IPS-18a (cell line): Measurements from ENCODE around the gene GABRB2.

ENCODE experiments used
- H3K27ac ChIP-seq: one replicate; pipeline ENCODE4 v1.5.1; 2013; ENCODE audit warnings: low read length
- H3K27me3 ChIP-seq: one replicate; pipeline ENCODE4 v1.6.1; 2013; ENCODE audit warnings: mild to moderate bottlenecking, low read length; ENCODE audit not compliant: control insufficient read depth, insufficient read depth
- H3K36me3 ChIP-seq: one replicate; pipeline ENCODE4 v1.6.1; 2013; ENCODE audit warnings: low read depth, low read length; ENCODE audit not compliant: control insufficient read depth
- H3K4me1 ChIP-seq: one replicate; pipeline ENCODE4 v1.6.1; 2013; ENCODE audit warnings: low read depth, low read length; ENCODE audit not compliant: control insufficient read depth
- H3K4me3 ChIP-seq: one replicate; pipeline ENCODE4 v1.5.1; 2013; ENCODE audit warnings: low read length
- H3K9ac ChIP-seq: one replicate; pipeline ENCODE4 v1.6.1; 2013; ENCODE audit warnings: mild to moderate bottlenecking, low read length, moderate library complexity
- H3K9me3 ChIP-seq: one replicate; pipeline ENCODE4 v1.6.1; 2013; ENCODE audit warnings: low read depth, low read length; ENCODE audit not compliant: control insufficient read depth

GABRB2 gene

DNA sequence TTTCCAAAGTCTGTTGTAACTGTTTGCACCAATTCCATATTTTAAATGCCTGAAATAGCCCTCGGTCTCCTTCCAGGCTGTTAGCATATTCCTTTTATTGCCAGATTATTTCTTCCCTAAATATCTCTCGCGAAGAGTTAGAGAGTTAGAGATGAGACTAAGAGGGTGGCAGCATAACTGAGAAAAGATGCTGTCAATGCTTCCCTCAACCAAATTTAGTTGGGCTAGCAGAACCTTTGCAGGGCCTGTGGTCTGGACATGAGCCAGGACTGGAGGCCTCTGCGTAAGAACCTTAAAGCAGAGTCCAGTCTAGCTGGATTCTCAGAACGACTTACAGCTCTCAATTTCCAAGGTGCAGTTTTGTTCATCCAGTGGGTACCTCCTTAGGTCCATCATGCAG is 135.9 kb downstream of the GABRB2 start:
- no peak overlapping the region for H3K27ac ChIP-seq
- H3K36me3 ChIP-seq, result no peaks in the 10 kb centered on the region
- H3K9me3 ChIP-seq, result no peaks in the 10 kb centered on the region
- no peak overlapping the region for H3K9ac ChIP-seq
- no peaks in the 10 kb centered on the region for H3K4me1 ChIP-seq
- H3K4me3 ChIP-seq, result no peak overlapping the region
- H3K27me3 ChIP-seq, result no peaks in the 10 kb centered on the region

- Histone ChIP-seq H3K27ac (no peak overlapping the region), H3K9ac (no peak overlapping the region), H3K36me3 (no peaks in the 10 kb centered on the region), H3K4me1 (no peaks in the 10 kb centered on the region), H3K4me3 (no peak overlapping the region), H3K27me3 (no peaks in the 10 kb centered on the region), H3K9me3 (no peaks in the 10 kb centered on the region)
Observed at GRCh38 chr5:161409471-161409870, 137.1 kb downstream of the GABRB2 start.

DNA sequence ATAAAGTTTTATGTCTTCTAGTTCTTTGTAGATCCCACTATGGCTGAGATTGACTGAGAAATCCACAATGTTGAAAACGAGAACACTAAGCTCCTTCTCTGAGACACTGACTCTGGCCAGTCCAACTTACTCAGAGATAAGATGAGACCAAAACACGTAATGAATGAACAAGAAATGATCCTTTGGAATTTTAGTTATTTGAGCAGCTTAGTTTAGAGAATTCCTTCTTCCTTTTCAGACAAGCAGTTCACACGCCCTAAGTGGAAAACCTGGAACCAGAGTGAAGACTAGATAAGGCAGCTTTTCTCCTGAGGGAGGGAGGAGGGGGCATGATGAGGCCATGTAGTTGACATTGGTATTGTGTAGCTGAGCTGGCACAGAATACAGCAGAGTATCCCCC is 139.6 kb downstream of the GABRB2 start:
- Histone ChIP-seq H3K27ac (no peak overlapping the region), H3K36me3 (no peaks in the 10 kb centered on the region), H3K9me3 (no peaks in the 10 kb centered on the region), H3K4me3 (no peak overlapping the region), H3K9ac (no peak overlapping the region), H3K27me3 (no peaks in the 10 kb centered on the region), H3K4me1 (no peaks in the 10 kb centered on the region)

GRCh38 chr5:161403996-161404395 is 142.5 kb downstream of the GABRB2 start:
- H3K27me3 ChIP-seq, result no peaks in the 10 kb centered on the region
- H3K4me1 ChIP-seq, result no peaks in the 10 kb centered on the region
- no peak overlapping the region for H3K27ac ChIP-seq
- H3K4me3 ChIP-seq, result no peak overlapping the region
- no peak overlapping the region for H3K9ac ChIP-seq
- no peaks in the 10 kb centered on the region for H3K36me3 ChIP-seq
- no peaks in the 10 kb centered on the region for H3K9me3 ChIP-seq

- Histone ChIP-seq H3K27me3 (no peaks in the 10 kb centered on the region), H3K4me1 (no peaks in the 10 kb centered on the region), H3K36me3 (no peaks in the 10 kb centered on the region), H3K27ac (no peak overlapping the region), H3K4me3 (no peak overlapping the region), H3K9ac (no peak overlapping the region), H3K9me3 (no peaks in the 10 kb centered on the region)
Observed at GRCh38 chr5:161403121-161403520, 143.4 kb downstream of the GABRB2 start.

GRCh38 chr5:161400583-161400982 is 145.9 kb downstream of the GABRB2 start:
- no peaks in the 10 kb centered on the region for H3K4me1 ChIP-seq
- no peaks in the 10 kb centered on the region for H3K9me3 ChIP-seq
- H3K36me3 ChIP-seq, result no peaks in the 10 kb centered on the region
- no peak overlapping the region for H3K27ac ChIP-seq
- no peaks in the 10 kb centered on the region for H3K27me3 ChIP-seq
- H3K4me3 ChIP-seq, result no peak overlapping the region
- H3K9ac ChIP-seq, result no peak overlapping the region

DNA sequence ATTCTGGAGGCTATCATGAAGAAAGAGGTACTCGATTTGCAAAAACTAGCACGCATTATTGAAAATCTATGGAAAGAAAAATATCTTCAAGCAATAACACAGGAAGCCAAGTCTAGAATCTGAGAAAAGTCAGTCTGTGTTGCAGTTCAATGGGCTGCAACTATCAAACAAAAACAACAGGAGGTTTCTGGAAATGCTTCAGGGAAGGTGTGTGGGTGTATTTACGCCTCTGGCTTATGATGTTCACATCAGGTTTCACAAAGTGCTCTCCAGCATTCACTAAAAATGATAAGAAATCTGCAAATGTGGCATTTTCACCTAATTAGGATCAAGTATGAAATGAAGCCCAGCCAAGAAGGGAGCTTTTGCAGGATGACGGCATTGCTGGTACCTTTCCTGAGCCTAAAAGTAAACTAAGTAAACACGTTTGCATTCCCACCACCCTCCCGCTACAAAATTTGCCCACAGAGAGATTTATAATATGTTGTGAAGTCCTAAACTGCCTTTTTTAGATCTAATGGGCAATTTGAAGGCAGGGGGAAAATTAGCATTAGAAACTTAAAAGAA is 146.4 kb downstream of the GABRB2 start:
- Histone ChIP-seq H3K9me3 (no peaks in the 10 kb centered on the region), H3K27me3 (no peaks in the 10 kb centered on the region), H3K27ac (no peak overlapping the region), H3K9ac (no peak overlapping the region), H3K36me3 (no peaks in the 10 kb centered on the region), H3K4me3 (no peak overlapping the region), H3K4me1 (no peaks in the 10 kb centered on the region)

GRCh38 chr5:161397448-161397847 is 149.1 kb downstream of the GABRB2 start:
- Histone ChIP-seq H3K9me3 (no peaks in the 10 kb centered on the region), H3K27ac (no peak overlapping the region), H3K36me3 (no peaks in the 10 kb centered on the region), H3K4me3 (no peak overlapping the region), H3K27me3 (no peaks in the 10 kb centered on the region), H3K9ac (no peak overlapping the region), H3K4me1 (no peaks in the 10 kb centered on the region)

DNA sequence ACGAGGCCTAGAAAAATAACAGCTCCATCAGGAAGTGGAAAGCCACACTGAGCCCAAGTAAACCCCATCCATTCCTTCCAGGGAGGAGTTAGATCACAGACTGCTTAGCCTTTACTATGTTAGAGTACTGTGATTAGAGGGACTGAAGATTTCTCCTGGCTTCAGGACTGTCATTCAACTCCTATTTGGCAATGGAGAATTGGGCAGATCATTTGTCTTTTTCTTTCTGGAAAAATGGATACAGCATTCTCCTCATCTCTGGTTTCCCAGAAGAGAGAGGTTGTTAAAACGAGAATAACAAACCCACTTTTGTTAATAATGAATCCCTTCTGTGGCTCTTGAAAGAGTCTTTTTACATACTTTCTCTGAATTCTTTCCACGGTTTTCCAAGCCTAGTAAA is 150.4 kb downstream of the GABRB2 start:
- H3K27ac ChIP-seq, result no peak overlapping the region

GRCh38 chr5:161391724-161392123 is 154.8 kb downstream of the GABRB2 start:
- Histone ChIP-seq H3K27ac (no peak overlapping the region), H3K27me3 (no peaks in the 10 kb centered on the region), H3K9me3 (no peaks in the 10 kb centered on the region), H3K36me3 (no peaks in the 10 kb centered on the region), H3K4me1 (no peaks in the 10 kb centered on the region), H3K4me3 (no peak overlapping the region), H3K9ac (no peak overlapping the region)

More for the DNA sequence above, 150.4 kb downstream of the GABRB2 start:
- Histone ChIP-seq H3K36me3 (no peaks in the 10 kb centered on the region), H3K27me3 (no peaks in the 10 kb centered on the region), H3K9me3 (no peaks in the 10 kb centered on the region), H3K4me1 (no peaks in the 10 kb centered on the region), H3K4me3 (no peak overlapping the region), H3K9ac (no peak overlapping the region)

- Histone ChIP-seq H3K4me3 (no peak overlapping the region), H3K36me3 (no peaks in the 10 kb centered on the region), H3K4me1 (no peaks in the 10 kb centered on the region), H3K9me3 (no peaks in the 10 kb centered on the region), H3K27ac (no peak overlapping the region), H3K27me3 (no peaks in the 10 kb centered on the region), H3K9ac (no peak overlapping the region)
Observed at GRCh38 chr5:161391016-161391415, 155.5 kb downstream of the GABRB2 start.

DNA sequence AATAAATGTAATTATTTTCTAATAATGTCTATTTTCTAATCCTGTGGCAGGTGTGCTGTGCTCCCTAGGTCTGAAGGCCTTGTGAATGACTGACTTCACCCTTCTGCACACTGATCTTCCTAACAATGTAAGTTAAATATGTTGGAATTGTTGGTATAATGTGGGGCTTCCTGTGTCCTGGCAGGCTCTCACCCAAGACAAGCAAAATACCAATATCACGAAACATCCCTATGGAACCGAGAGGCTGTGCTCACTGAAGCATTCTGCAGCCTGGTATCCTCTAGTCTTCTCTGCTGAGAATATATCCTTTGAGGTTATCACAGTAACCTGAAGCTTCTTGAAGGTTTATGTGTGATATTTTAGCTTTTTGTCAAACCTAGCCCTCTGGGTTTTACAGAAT is 159.4 kb downstream of the GABRB2 start:
- Histone ChIP-seq H3K27me3 (no peaks in the 10 kb centered on the region), H3K36me3 (no peaks in the 10 kb centered on the region), H3K4me1 (no peaks in the 10 kb centered on the region), H3K9me3 (no peaks in the 10 kb centered on the region), H3K4me3 (no peak overlapping the region), H3K9ac (no peak overlapping the region), H3K27ac (no peak overlapping the region)
